HG03521 (cell line): ENCODE measurements around the gene PEX12.
"Not testable (repeated sequence)": the region's sequence is repeated elsewhere in the genome, so short reads cannot be mapped to it uniquely, and the experiment has no call there.

ENCODE experiments used
- ATAC-seq: cut with Tn5 transposase; IDR thresholded peaks from one replicate; pipeline ENCODE4 v1.9.1; 2021; ENCODE audit warnings: mild to moderate bottlenecking, moderate library complexity; ENCODE audit not compliant: unreplicated experiment

Gene PEX12

DNA sequence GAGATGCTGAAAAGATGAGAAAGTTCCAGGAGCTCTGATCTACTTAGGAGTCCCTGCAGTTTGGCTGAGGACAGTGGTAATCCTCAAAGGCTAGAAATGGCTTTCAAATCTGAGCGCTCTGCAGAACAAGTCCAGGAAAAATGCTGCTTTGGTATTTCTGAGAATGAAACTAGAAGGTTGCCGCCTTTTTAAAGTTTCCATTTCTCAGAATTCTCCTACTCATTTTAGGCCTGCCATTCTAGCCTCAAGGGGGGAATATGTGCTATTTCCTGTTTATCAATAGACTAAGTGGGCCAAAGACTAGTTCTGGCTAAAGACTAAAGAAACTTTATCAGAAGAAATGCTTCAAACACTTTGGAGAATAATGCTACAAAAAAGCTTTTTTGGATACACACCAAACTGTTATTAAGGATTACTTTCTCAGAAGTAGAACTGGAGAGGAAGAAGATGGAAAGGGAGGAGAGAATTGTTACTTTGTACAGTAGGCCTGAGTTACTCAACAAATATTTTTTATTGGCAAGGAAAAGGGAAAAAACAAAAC lies 40.7 kb downstream of the PEX12 start, which contains the start of gene SLFN12L:
Gene SLFN12L, minus strand, starts transcription at position 78 of the 541 bp plus-strand sequence. CDS start 15,314 bp downstream, outside the sequence.
- ATAC-seq, result no peak

DNA sequence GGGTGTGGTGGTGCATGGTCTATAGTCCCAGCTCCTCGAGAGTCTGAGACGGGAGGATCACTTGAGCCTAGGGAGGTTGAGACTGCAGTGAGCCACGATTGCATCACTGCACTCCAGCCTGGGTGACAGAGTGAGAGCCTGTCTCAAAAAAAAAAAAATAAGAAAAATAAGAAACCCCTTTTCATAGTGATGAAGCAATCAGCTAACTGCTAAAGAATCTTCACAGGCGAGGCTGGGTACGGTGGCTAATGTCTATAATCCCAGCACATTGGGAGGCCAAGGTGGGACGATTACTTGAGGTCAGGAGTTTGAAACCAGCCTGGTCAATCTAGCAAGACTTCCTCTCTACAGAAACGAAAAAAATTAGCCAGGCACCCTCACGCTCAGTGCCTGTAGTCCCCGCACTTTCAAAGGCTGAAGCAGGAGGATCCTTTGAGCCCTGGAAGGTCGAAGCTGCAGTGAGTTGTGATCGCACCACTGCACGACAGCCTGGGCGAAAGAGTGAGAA lies 41.7 kb downstream of the PEX12 start:
- no peak for ATAC-seq

DNA sequence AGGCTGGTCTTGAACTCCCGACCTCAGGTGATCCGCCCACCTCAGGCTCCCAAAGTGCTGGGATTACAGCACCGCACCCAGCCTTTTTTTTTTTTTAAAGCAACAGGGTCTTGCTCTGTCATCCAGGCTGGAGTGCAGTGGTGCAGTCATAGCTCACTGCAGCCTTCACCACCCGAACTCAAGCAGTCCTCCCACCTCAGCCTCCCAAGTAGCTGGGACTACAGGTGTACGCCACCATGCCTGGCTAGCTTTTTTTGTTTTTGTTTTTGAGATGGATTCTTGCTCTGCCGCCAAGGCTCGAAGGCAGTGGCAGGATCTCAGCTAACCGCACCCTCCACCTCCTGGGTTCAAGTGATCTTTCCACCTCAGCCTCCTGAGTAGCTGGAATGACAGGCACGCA lies 43.0 kb downstream of the PEX12 start:
- ATAC-seq, result not testable (repeated sequence)

DNA sequence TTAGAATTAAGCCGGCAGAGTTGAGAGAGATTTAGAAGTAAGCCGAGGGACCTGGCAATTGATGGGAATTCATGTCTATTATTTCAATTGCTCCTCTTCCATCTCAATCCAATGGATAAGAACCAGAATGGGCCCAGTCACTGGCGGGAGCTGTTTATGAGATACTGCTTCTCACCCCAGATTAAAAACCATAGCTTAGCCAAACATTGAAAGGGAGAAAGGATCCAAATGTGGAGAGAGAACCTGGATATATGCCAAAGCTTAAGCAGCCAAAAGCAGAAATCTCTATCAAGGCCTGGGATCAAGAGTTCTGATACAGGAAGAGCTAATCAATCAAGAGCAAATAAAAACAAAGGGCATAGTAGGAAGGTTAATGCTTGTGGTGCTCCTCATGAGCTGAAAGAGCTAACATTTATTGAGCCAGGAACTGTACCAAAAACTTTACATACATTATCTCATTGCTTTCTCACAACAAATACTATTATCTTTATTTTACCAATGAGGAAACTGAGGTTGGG lies 43.7 kb downstream of the PEX12 start:
- ATAC-seq, result no peak

DNA sequence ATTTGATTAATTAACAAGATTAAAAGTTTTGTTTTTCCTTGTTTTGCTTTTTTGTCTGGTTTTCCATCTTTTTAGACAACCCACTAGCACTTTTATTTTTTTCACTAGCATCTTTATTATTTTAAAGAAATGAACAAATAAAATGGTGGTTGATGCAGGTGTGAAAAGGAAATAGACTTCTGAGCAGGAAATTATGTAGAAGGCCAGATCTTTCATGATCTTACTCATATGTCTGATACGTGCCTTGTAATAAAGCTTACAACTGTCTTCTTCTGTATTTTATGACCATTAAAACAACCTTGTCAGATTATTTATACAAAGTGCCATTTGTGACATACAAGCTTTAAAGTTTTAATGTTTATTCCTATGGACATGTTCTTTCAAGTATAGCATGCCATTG lies 47.2 kb downstream of the PEX12 start:
- no peak for ATAC-seq

DNA sequence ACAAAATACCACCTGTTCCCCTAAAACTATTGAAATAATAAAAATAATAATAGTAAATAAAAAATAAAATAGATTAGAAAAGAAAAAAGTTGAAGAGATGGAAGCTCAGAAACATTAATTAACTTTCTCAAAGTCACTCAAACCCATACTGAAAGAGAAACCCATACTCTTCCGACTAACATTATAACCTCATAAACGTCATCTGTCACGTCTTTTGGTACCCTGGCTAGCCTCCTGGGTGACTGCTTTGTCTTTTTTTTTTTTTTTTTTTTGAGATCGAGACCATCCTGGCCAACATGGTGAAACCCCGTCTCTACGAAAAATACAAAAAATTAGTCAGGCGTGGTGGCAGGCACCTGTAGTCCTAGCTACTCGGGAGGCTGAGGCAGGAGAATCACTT lies 48.5 kb downstream of the PEX12 start:
- ATAC-seq, result no peak

DNA sequence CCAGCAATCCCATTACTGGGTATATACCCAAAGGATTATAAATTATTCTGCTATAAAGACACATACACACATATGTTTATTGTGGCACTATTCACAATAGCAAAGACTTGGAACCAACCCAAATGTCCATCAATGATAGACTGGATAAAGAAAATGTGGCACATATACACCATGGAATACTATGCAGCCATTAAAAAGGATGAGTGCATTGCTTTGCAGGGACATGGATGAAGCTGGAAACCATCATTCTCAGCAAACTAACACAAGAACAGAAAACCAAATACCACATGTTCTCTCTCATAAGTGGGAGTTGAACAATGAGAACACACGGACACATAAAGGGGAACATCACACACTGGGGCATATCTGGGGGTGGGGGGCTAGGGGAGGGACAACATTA lies 49.0 kb downstream of the PEX12 start:
- not testable (repeated sequence) for ATAC-seq
